SK-N-SH (cell line): ENCODE data around the gene SLC44A5. TPM values are rescaled to one million over a fixed set of nuclear protein-coding genes. Genes with fewer than 3 reads are reported as not detected.

Experiments used
- CTCF ChIA-PET: fragments of 300-600, 350-600 bp; formaldehyde crosslinking; extraction: SDS; loops from one replicate; lab custom pipeline; 2021; lab: Yijun Ruan, JAX
- POLR2A ChIA-PET: fragments of 350-600 bp; sonication (Branson Sonifier 250); formaldehyde crosslinking; extraction: SDS; loops from one replicate; lab custom pipeline; 2020; ENCODE audit warnings: antibody characterized with exemption, inconsistent platforms; lab: Yijun Ruan, JAX
- DNase-seq: peaks from one replicate; pipeline ENCODE4 v3.0.0; 2012
- H2AFZ ChIP-seq: fragments of 200-600 bp; sonication (generic); 2 replicates; pipeline ENCODE4 v1.8.1; 2016; ENCODE audit warnings: antibody characterized with exemption, mild to moderate bottlenecking, low read depth
- H3F3A ChIP-seq: fragments of 200-600 bp; sonication (generic); replicated peaks from 2 replicates; pipeline ENCODE3; 2016; ENCODE audit warnings: antibody characterized with exemption, mild to moderate bottlenecking; ENCODE audit not compliant: insufficient read depth
- H3K27ac ChIP-seq, 2 experiments: fragments of 200-500 bp in 1 of 2; fragments of 200-600 bp in 1 of 2; sonication (Bioruptor generic) in 1 of 2; sonication (generic), shearing (Covaris generic) in 1 of 2; 2 replicates each; pipeline versions ENCODE4 v1.5.1 to v1.6.1; 2014 to 2016; ENCODE audit warnings: low read depth in 2 of 2, inconsistent platforms in 1 of 2, low read length in 1 of 2, mild to moderate bottlenecking in 1 of 2, mixed read lengths in 1 of 2
- H3K27me3 ChIP-seq: fragments of 200-600 bp; sonication (generic), shearing (Covaris generic); 2 replicates; pipeline ENCODE4 v1.6.1; 2016; ENCODE audit warnings: mixed run types; ENCODE audit not compliant: insufficient read depth
- H3K36me3 ChIP-seq, 2 experiments: fragments of 200-500 bp in 1 of 2; fragments of 200-600 bp in 1 of 2; sonication (Bioruptor generic) in 1 of 2; sonication (generic) in 1 of 2; replicated peaks in 1 of 2; 2 replicates each; pipeline versions ENCODE3 to v1.5.1; 2014 to 2016; ENCODE audit warnings: low read length in 1 of 2, mild to moderate bottlenecking in 1 of 2; ENCODE audit not compliant: insufficient read depth in 2 of 2, control insufficient read depth in 1 of 2
- H3K4me1 ChIP-seq, 2 experiments: fragments of 200-500 bp in 1 of 2; fragments of 200-600 bp in 1 of 2; sonication (Bioruptor generic) in 1 of 2; sonication (generic), shearing (Covaris generic) in 1 of 2; 2 replicates each; pipeline versions ENCODE4 v1.5.1 to v1.6.1; 2014 to 2016; ENCODE audit warnings: low read depth in 1 of 2, low read length in 1 of 2, mixed run types in 1 of 2; ENCODE audit not compliant: insufficient read depth in 2 of 2, control insufficient read depth in 1 of 2
- H3K4me2 ChIP-seq: fragments of 200-600 bp; sonication (generic), shearing (Covaris generic); 2 replicates; pipeline ENCODE4 v1.6.1; 2017; ENCODE audit warnings: mixed run types
- H3K4me3 ChIP-seq, 2 experiments: fragments of 200-500 bp in 1 of 2; fragments of 200-600 bp in 1 of 2; sonication (Bioruptor generic) in 1 of 2; sonication (generic), shearing (Covaris generic) in 1 of 2; 2 replicates each; pipeline versions ENCODE4 v1.5.1 to v1.8.1; 2014 to 2016; ENCODE audit warnings: low read depth in 2 of 2, inconsistent platforms in 1 of 2, low read length in 1 of 2, mild to moderate bottlenecking in 1 of 2, mixed read lengths in 1 of 2, moderate library complexity in 1 of 2
- H3K79me2 ChIP-seq: fragments of 200-600 bp; sonication (generic); 2 replicates; pipeline ENCODE4 v1.8.1; 2017; ENCODE audit warnings: mild to moderate bottlenecking; ENCODE audit not compliant: insufficient read depth
- H3K9ac ChIP-seq: fragments of 200-600 bp; sonication (generic); 2 replicates; pipeline ENCODE4 v1.6.1; 2017; ENCODE audit warnings: mixed run types
- H3K9me2 ChIP-seq: fragments of 200-600 bp; sonication (generic); 2 replicates; pipeline ENCODE4 v1.6.1; 2017; ENCODE audit warnings: mixed run types
- H3K9me3 ChIP-seq: fragments of 200-600 bp; sonication (generic); 2 replicates; pipeline ENCODE4 v1.6.1; 2017; ENCODE audit warnings: mixed run types, mild to moderate bottlenecking, moderate library complexity
- H4K20me1 ChIP-seq: fragments of 200-600 bp; sonication (generic); 2 replicates; pipeline ENCODE4 v1.6.1; 2017; ENCODE audit warnings: mild to moderate bottlenecking, mixed run types; ENCODE audit not compliant: insufficient read depth
- EP300 ChIP-seq, 2 experiments: IDR thresholded peaks; 2 replicates each; pipeline versions ENCODE4 v1.4.0 to v1.6.1; 2012; ENCODE audit warnings: borderline replicate concordance in 1 of 2, low read depth in 1 of 2, low read length in 1 of 2
- GABPA ChIP-seq: IDR thresholded peaks from 2 replicates; pipeline ENCODE4 v1.4.0; 2012; ENCODE audit warnings: low read depth, mild to moderate bottlenecking
- GATA2 ChIP-seq: sonication (generic); formaldehyde crosslinking; IDR thresholded peaks from 2 replicates; pipeline ENCODE4 v1.5.0; 2020; ENCODE audit warnings: mild to moderate bottlenecking, missing genetic modification reagents
- IRF3 ChIP-seq: fragments of 150-350 bp; IDR thresholded peaks from 2 replicates; pipeline ENCODE4 v1.6.1; 2016; ENCODE audit warnings: mild to moderate bottlenecking, low read depth, low read length
- JUND ChIP-seq: IDR thresholded peaks from 2 replicates; pipeline ENCODE4 v1.4.0; 2012
- MEF2A ChIP-seq: IDR thresholded peaks from 2 replicates; pipeline ENCODE4 v1.4.0; 2012; ENCODE audit warnings: low read depth, borderline replicate concordance
- NFIC ChIP-seq: IDR thresholded peaks from 2 replicates; pipeline ENCODE4 v1.4.0; 2012; ENCODE audit warnings: borderline replicate concordance
- POLR2AphosphoS5 ChIP-seq: IDR thresholded peaks from 2 replicates; pipeline ENCODE4 v1.6.1; 2012; ENCODE audit warnings: low read depth, low read length
- RAD21 ChIP-seq: IDR thresholded peaks from 2 replicates; pipeline ENCODE4 v1.6.1; 2012; ENCODE audit warnings: mild to moderate bottlenecking, low read length
- RCOR1 ChIP-seq: fragments of 150-350 bp; IDR thresholded peaks from 2 replicates; pipeline ENCODE4 v1.6.1; 2017; ENCODE audit warnings: antibody characterized with exemption, low read length
- RFX5 ChIP-seq: IDR thresholded peaks from 2 replicates; pipeline ENCODE4 v1.6.1; 2012; ENCODE audit warnings: mild to moderate bottlenecking, improper control_type of control experiment, low read length
- SMC3 ChIP-seq: IDR thresholded peaks from 2 replicates; pipeline ENCODE4 v1.6.1; 2012; ENCODE audit warnings: low read depth, low read length, improper control_type of control experiment
- TAF1 ChIP-seq: IDR thresholded peaks from 2 replicates; pipeline ENCODE4 v1.6.1; 2012; ENCODE audit warnings: low read depth, mild to moderate bottlenecking, low read length, moderate library complexity, borderline replicate concordance
- TCF12 ChIP-seq: IDR thresholded peaks from 2 replicates; pipeline ENCODE4 v1.4.0; 2012
- TEAD4 ChIP-seq: IDR thresholded peaks from 2 replicates; pipeline ENCODE4 v1.4.0; 2012; ENCODE audit warnings: mild to moderate bottlenecking, borderline replicate concordance; ENCODE audit not compliant: insufficient read depth
- YY1 ChIP-seq: IDR thresholded peaks from 2 replicates; pipeline ENCODE4 v1.4.0; 2012; ENCODE audit warnings: low read depth, mild to moderate bottlenecking
- ZBTB33 ChIP-seq: IDR thresholded peaks from 2 replicates; pipeline ENCODE4 v1.4.0; 2012; ENCODE audit warnings: low read depth, borderline replicate concordance
- WGBS: methylation state at CpG from one replicate; pipeline ENCODE4 v1.1.6; 2017; ENCODE audit warnings: low lambda C conversion rate; 5-methylcytosine and 5-hydroxymethylcytosine counted together
- polyA plus RNA-seq, 3 experiments: library from polyadenylated mRNA; depleted of rRNA; stranded (reverse); fragments of >200 nt; gene quantifications; 2 replicates each; pipeline ENCODE4 v1.2.3, GENCODE V29; 2012
- TF ChIP-seq, protein P1 (sequence below): IDR thresholded peaks from 2 replicates; pipeline ENCODE4 v1.4.0; 2012; ENCODE audit warnings: low read depth

Gene SLC44A5
- polyA plus RNA-seq, 1 of the 3 experiments (the other 2 are of a cell fraction): 4.9 TPM

DNA sequence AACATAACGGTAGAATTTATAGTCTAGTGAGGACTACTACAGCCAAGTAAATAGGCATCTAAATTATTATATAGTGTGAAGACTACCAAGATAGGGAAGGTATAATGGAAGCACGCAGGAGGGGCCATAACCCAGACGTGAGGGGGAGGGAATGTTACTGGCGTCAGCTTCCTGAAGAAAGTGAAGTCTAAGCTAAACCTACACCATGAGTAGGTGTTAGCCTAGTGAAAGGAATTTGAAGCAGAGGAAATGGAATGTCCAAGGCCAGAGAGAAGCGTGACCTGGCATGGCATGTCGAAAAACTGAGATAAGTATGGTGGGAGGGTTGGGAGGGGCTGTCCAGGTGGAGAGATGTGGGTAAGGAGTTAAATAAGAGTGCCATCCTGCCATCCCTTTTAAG lies 140.5 kb downstream of the SLC44A5 start:
- 93% methylated on average over 6 of the region's 6 CpGs for WGBS
- H2AFZ ChIP-seq: no peak overlapping the region
- no peak for TF ChIP-seq GATA2 (CRISPR knock-in tag)
- TF ChIP-seq RFX5: no peak
- TF ChIP-seq TCF12: no peak
- TF ChIP-seq ZBTB33: no peak
- no peak for TF ChIP-seq JUND
- no peak for TF ChIP-seq IRF3
- no peak for TF ChIP-seq TEAD4
- TF ChIP-seq GABPA: no peak
- no peak for TF ChIP-seq NFIC
- no peak for TF ChIP-seq RCOR1
- TF ChIP-seq YY1: no peak
- no peak for TF ChIP-seq EP300 (IDR thresholded peaks at IDR 0.05; ENCODE audit: borderline replicate concordance in 1 of 2, low read depth in 1 of 2, low read length in 1 of 2)
- no peak for TF ChIP-seq POLR2AphosphoS5
- TF ChIP-seq SMC3: no peak
- TF ChIP-seq MEF2A: no peak
- TF ChIP-seq RAD21: no peak
- TF ChIP-seq, protein P1, sequence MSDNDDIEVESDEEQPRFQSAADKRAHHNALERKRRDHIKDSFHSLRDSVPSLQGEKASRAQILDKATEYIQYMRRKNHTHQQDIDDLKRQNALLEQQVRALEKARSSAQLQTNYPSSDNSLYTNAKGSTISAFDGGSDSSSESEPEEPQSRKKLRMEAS: no peak
- no peak for TF ChIP-seq TAF1
- TF ChIP-seq, all 33 proteins: peak for 0
- CTCF ChIA-PET: interaction anchor here (1.2 kb wide), 1 partner anchor 47 kb away, joined by 3 read pairs; no protein-coding TSS in a partner anchor
- Histone ChIP-seq H3K79me2 (no peaks in the 10 kb centered on the region), H4K20me1 (no peaks in the 10 kb centered on the region), H3K36me3 (no peaks in the 10 kb centered on the region), H3K4me1 (peaks cover 7 to 21% of the 10 kb centered on the region in 2 experiments), H3K9me2 (no peaks in the 10 kb centered on the region), H3K27me3 (no peaks in the 10 kb centered on the region), H3K9me3 (no peaks in the 10 kb centered on the region), H3K4me2 (no peak overlapping the region), H3F3A (peaks cover 20% of the 10 kb centered on the region), H3K9ac (no peak overlapping the region), H3K4me3 (no peak overlapping the region), H3K27ac (no peak overlapping the region; a peak in 1 of 4 replicates)
- POLR2A ChIA-PET: no interaction called here
- no peak for DNase-seq
